ENCODE results near the gene STAT2.
"Not testable (repeated sequence)": the region's sequence is repeated elsewhere in the genome, so short reads cannot be mapped to it uniquely, and the experiment has no call there.

The STAT2 gene

GRCh38 chr12:56377310-56377988 lies 17.5 kb upstream of the STAT2 start:
- Mint-ChIP-seq H3K4me1 (no peaks in the 10 kb centered on the region), H3K27ac (no peak overlapping the region), H3K9me3 (peaks cover 5% of the 10 kb centered on the region), H3K4me3 (no peak overlapping the region), H3K27me3 (peaks cover 11% of the 10 kb centered on the region), H3K36me3 (no peaks in the 10 kb centered on the region)
- no peak for DNase-seq
- CTCF ChIA-PET, result interaction anchor here (0.8 kb wide), 1 partner anchor 18 kb away, joined by 3 read pairs; the partner anchor contains the start of gene STAT2

- Mint-ChIP-seq H3K27me3 (peaks cover 16% of the 10 kb centered on the region), H3K27ac (no peak overlapping the region), H3K36me3 (no peaks in the 10 kb centered on the region), H3K4me1 (no peaks in the 10 kb centered on the region), H3K9me3 (peaks cover 5% of the 10 kb centered on the region), H3K4me3 (no peak overlapping the region)
- CTCF ChIA-PET, result interaction anchor here (0.8 kb wide), 1 partner anchor 49 kb away, joined by 3 read pairs; no protein-coding TSS in a partner anchor
- DNase-seq, result no peak
Measured at GRCh38 chr12:56375598-56376434, 15.9 kb upstream of the STAT2 start.

- Mint-ChIP-seq H3K4me1 (no peaks in the 10 kb centered on the region), H3K4me3 (no peak overlapping the region), H3K36me3 (no peaks in the 10 kb centered on the region), H3K27ac (no peak overlapping the region), H3K9me3 (peaks cover 5% of the 10 kb centered on the region), H3K27me3 (peaks cover 16% of the 10 kb centered on the region)
- no peak for DNase-seq
- CTCF ChIA-PET, result no interaction called here
Measured at GRCh38 chr12:56374726-56375597, 15.1 kb upstream of the STAT2 start.

GRCh38 chr12:56373515-56373914 lies 13.6 kb upstream of the STAT2 start:
- H3K36me3 Mint-ChIP-seq, result no peaks in the 10 kb centered on the region
- H3K4me3 Mint-ChIP-seq, result no peak overlapping the region
- H3K9me3 Mint-ChIP-seq, result peaks cover 5% of the 10 kb centered on the region
- H3K27ac Mint-ChIP-seq, result no peak overlapping the region
- CTCF ChIA-PET, result no interaction called here
- no peak for DNase-seq
- H3K27me3 Mint-ChIP-seq, result peaks cover 16% of the 10 kb centered on the region
- no peaks in the 10 kb centered on the region for H3K4me1 Mint-ChIP-seq

GRCh38 chr12:56366948-56367347 lies 7.0 kb upstream of the STAT2 start:
- CTCF ChIA-PET, result no interaction called here
- Mint-ChIP-seq H3K4me3 (no peak overlapping the region), H3K27ac (no peak overlapping the region), H3K36me3 (no peaks in the 10 kb centered on the region), H3K27me3 (peaks cover 13% of the 10 kb centered on the region), H3K9me3 (no peaks in the 10 kb centered on the region), H3K4me1 (no peaks in the 10 kb centered on the region)
- DNase-seq, result no peak

GRCh38 chr12:56362130-56363059 lies 2.5 kb upstream of the STAT2 start, which contains the start of gene APOF:
Gene APOF (minus strand): TSS chr12:56362857. CDS start chr12:56362745, 112 bp downstream.
- Mint-ChIP-seq H3K4me3 (peak within 1 kb of the TSS; percentile 94), H3K9me3 (no peaks in the 10 kb centered on the region), H3K4me1 (peaks cover 28% of the 10 kb centered on the region), H3K27ac (peak within 1 kb of the TSS; percentile 38), H3K36me3 (peaks cover 2% of the 10 kb centered on the region), H3K27me3 (peaks cover 8% of the 10 kb centered on the region)
- DNase-seq, result no peak
- CTCF ChIA-PET, result interaction anchor here (1.1 to 1.6 kb wide), 3 partner anchors 16 to 102 kb away, joined by 4 to 6 read pairs (median 5); partner anchors contain the start of gene TIMELESS

GRCh38 chr12:56361487-56362129 lies 1.7 kb upstream of the STAT2 start:
- DNase-seq, result no peak
- peak overlapping the region; percentile 98 for H3K27ac Mint-ChIP-seq
- H3K4me1 Mint-ChIP-seq, result peaks cover 28% of the 10 kb centered on the region
- no peaks in the 10 kb centered on the region for H3K9me3 Mint-ChIP-seq
- peaks cover 8% of the 10 kb centered on the region for H3K27me3 Mint-ChIP-seq
- CTCF ChIA-PET, result interaction anchor here (1.1 to 1.4 kb wide), 2 partner anchors 87 to 102 kb away, joined by 4 to 6 read pairs; partner anchors contain the start of gene TIMELESS
- H3K36me3 Mint-ChIP-seq, result peaks cover 2% of the 10 kb centered on the region
- H3K4me3 Mint-ChIP-seq, result peak overlapping the region; percentile 94

GRCh38 chr12:56358836-56359532 lies 923 bp downstream of the STAT2 start:
- Mint-ChIP-seq H3K36me3 (peaks cover 22% of the 10 kb centered on the region), H3K4me1 (peaks cover 32% of the 10 kb centered on the region), H3K27me3 (peaks cover 4% of the 10 kb centered on the region), H3K27ac (peak overlapping the region; percentile 98), H3K9me3 (no peaks in the 10 kb centered on the region), H3K4me3 (peak overlapping the region; percentile 94)
- DNase-seq, result peak; percentile 33
- CTCF ChIA-PET, result interaction anchor here (0.8 to 3.0 kb wide), 8 partner anchors 14 to 163 kb away, joined by 3 to 21 read pairs (median 3); partner anchors contain the start of genes RBMS2 and TIMELESS

- Mint-ChIP-seq H3K27ac (no peak overlapping the region), H3K27me3 (no peaks in the 10 kb centered on the region), H3K4me1 (peaks cover 4% of the 10 kb centered on the region), H3K36me3 (peaks cover 64% of the 10 kb centered on the region), H3K4me3 (no peak overlapping the region), H3K9me3 (no peaks in the 10 kb centered on the region)
- CTCF ChIA-PET, result no interaction called here
- no peak for DNase-seq
Measured at GRCh38 chr12:56351325-56351724, 8.6 kb downstream of the STAT2 start.

GRCh38 chr12:56350662-56351061 lies 9.2 kb downstream of the STAT2 start:
- Mint-ChIP-seq H3K4me3 (no peak overlapping the region), H3K27ac (no peak overlapping the region)

GRCh38 chr12:56348776-56349175 lies 11.1 kb downstream of the STAT2 start:
- CTCF ChIA-PET, result interaction anchor here (1.1 kb wide), 1 partner anchor 9 kb away, joined by 4 read pairs; no protein-coding TSS in a partner anchor
- H3K4me3 Mint-ChIP-seq, result no peak overlapping the region
- no peaks in the 10 kb centered on the region for H3K9me3 Mint-ChIP-seq
- H3K27me3 Mint-ChIP-seq, result no peaks in the 10 kb centered on the region
- H3K36me3 Mint-ChIP-seq, result peaks cover 61% of the 10 kb centered on the region
- DNase-seq, result no peak
- H3K27ac Mint-ChIP-seq, result no peak overlapping the region
- no peaks in the 10 kb centered on the region for H3K4me1 Mint-ChIP-seq

More at GRCh38 chr12:56350662-56351061, 9.2 kb downstream of the STAT2 start:
- Mint-ChIP-seq H3K9me3 (no peaks in the 10 kb centered on the region), H3K27me3 (no peaks in the 10 kb centered on the region), H3K36me3 (peaks cover 63% of the 10 kb centered on the region), H3K4me1 (peaks cover under 1% of the 10 kb centered on the region)
- DNase-seq, result no peak
- CTCF ChIA-PET, result interaction anchor here (1.6 kb wide), 1 partner anchor 231 kb away, joined by 3 read pairs; no protein-coding TSS in a partner anchor

- not testable (repeated sequence) for H3K27ac Mint-ChIP-seq, DNase-seq, H3K9me3 Mint-ChIP-seq, H3K4me3 Mint-ChIP-seq, H3K4me1 Mint-ChIP-seq, H3K27me3 Mint-ChIP-seq
- H3K36me3 Mint-ChIP-seq, result peaks cover 65% of the 10 kb centered on the region
- CTCF ChIA-PET, result interaction anchor here (0.7 to 1.5 kb wide), 7 partner anchors 9 to 277 kb away, joined by 3 to 6 read pairs (median 4); partner anchors contain the start of genes COQ10A, IL23A and ZC3H10
Measured at GRCh38 chr12:56347255-56347654, 12.7 kb downstream of the STAT2 start.
